HEK293 (cell line): ENCODE results near the gene LONRF2.

Experiments
- CTCF ChIA-PET: fragments of 350-600 bp; formaldehyde crosslinking; extraction: SDS; loops from one replicate; lab custom pipeline; 2021; ENCODE audit warnings: antibody characterized with exemption; lab: Yijun Ruan, JAX
- POLR2A ChIA-PET: fragments of 300-600 bp; formaldehyde crosslinking; extraction: SDS; loops from one replicate; lab custom pipeline; 2020; ENCODE audit warnings: antibody characterized with exemption, inconsistent platforms; lab: Yijun Ruan, JAX
- H3K27ac ChIP-seq: fragments of 200-500 bp; sonication (Bioruptor generic); 2 replicates; pipeline ENCODE4 v1.5.1; 2014; ENCODE audit warnings: low read depth, low read length, control low read depth, inconsistent platforms; ENCODE audit errors: extremely low read depth
- H3K36me3 ChIP-seq, 2 experiments: fragments of 200-500 bp in 1 of 2; sonication (Bioruptor generic) in 1 of 2; 1 replicate in 1 of 2; 2 replicates in 1 of 2; pipeline ENCODE4 v1.5.1; 2014 to 2017; ENCODE audit warnings: inconsistent platforms in 2 of 2, low read length in 2 of 2; ENCODE audit not compliant: control insufficient read depth in 2 of 2, insufficient read depth in 1 of 2
- H3K4me1 ChIP-seq: fragments of 200-500 bp; sonication (Bioruptor generic); 2 replicates; pipeline ENCODE4 v1.5.1; 2014; ENCODE audit warnings: mild to moderate bottlenecking, low read length, inconsistent platforms; ENCODE audit not compliant: control insufficient read depth, insufficient read depth
- H3K4me3 ChIP-seq: 2 replicates; pipeline ENCODE4 v1.5.1; 2011; ENCODE audit warnings: low read depth, mild to moderate bottlenecking, control low read depth, low read length, moderate library complexity
- H3K9me3 ChIP-seq: fragments of 200-500 bp; sonication (Bioruptor generic); 2 replicates; pipeline ENCODE4 v1.5.1; 2014; ENCODE audit warnings: low read depth, low read length, inconsistent platforms; ENCODE audit not compliant: control insufficient read depth, insufficient read depth
- BCL11B ChIP-seq: fragments of 450-650 bp; formaldehyde crosslinking; IDR thresholded peaks from 2 replicates; pipeline ENCODE4 v1.5.1; 2016; ENCODE audit warnings: low read depth, missing biosample characterization, missing genetic modification characterization
- GLI4 ChIP-seq: fragments of 450-650 bp; formaldehyde crosslinking; IDR thresholded peaks from 2 replicates; pipeline ENCODE4 v1.5.1; 2016; ENCODE audit warnings: missing biosample characterization, missing genetic modification characterization
- KLF1 ChIP-seq: fragments of 450-650 bp; formaldehyde crosslinking; IDR thresholded peaks from 2 replicates; pipeline ENCODE4 v1.5.1; 2016; ENCODE audit warnings: missing biosample characterization, missing genetic modification characterization
- ZBTB20 ChIP-seq: fragments of 450-650 bp; formaldehyde crosslinking; IDR thresholded peaks from 2 replicates; pipeline ENCODE4 v1.5.1; 2016; ENCODE audit warnings: missing biosample characterization, missing genetic modification characterization
- ZNF223 ChIP-seq: fragments of 450-650 bp; formaldehyde crosslinking; IDR thresholded peaks from 2 replicates; pipeline ENCODE4 v1.5.1; 2016; ENCODE audit warnings: missing biosample characterization, missing genetic modification characterization
- ZNF248 ChIP-seq: fragments of 450-650 bp; formaldehyde crosslinking; IDR thresholded peaks from 2 replicates; pipeline ENCODE4 v1.5.1; 2017; ENCODE audit warnings: missing biosample characterization, missing genetic modification characterization
- ZNF501 ChIP-seq: fragments of 450-650 bp; formaldehyde crosslinking; IDR thresholded peaks from 2 replicates; pipeline ENCODE4 v1.5.1; 2016; ENCODE audit warnings: missing biosample characterization, missing genetic modification characterization
- ZNF530 ChIP-seq: fragments of 450-650 bp; formaldehyde crosslinking; IDR thresholded peaks from 2 replicates; pipeline ENCODE4 v1.5.1; 2016; ENCODE audit warnings: low read depth, missing biosample characterization, missing genetic modification characterization
- ZNF624 ChIP-seq: fragments of 450-650 bp; formaldehyde crosslinking; IDR thresholded peaks from 2 replicates; pipeline ENCODE4 v1.5.1; 2017; ENCODE audit warnings: missing biosample characterization, missing genetic modification characterization
- ZNF677 ChIP-seq: fragments of 450-650 bp; IDR thresholded peaks from 2 replicates; pipeline ENCODE4 v1.5.0; 2018; ENCODE audit warnings: missing biosample characterization, mild to moderate bottlenecking, missing genetic modification characterization, moderate library complexity
- TF ChIP-seq, protein P1 (sequence below): fragments of 450-650 bp; formaldehyde crosslinking; IDR thresholded peaks from 2 replicates; pipeline ENCODE4 v1.5.1; 2016; ENCODE audit warnings: missing biosample characterization, missing genetic modification characterization
- TF ChIP-seq, protein P2 (sequence below): fragments of 450-650 bp; formaldehyde crosslinking; IDR thresholded peaks from 2 replicates; pipeline ENCODE4 v1.5.1; 2016; ENCODE audit warnings: missing biosample characterization, missing genetic modification characterization
- TF ChIP-seq, protein P3 (sequence below): fragments of 450-650 bp; formaldehyde crosslinking; IDR thresholded peaks from 2 replicates; pipeline ENCODE4 v1.5.1; 2017; ENCODE audit warnings: missing biosample characterization, missing genetic modification characterization

The LONRF2 gene

DNA sequence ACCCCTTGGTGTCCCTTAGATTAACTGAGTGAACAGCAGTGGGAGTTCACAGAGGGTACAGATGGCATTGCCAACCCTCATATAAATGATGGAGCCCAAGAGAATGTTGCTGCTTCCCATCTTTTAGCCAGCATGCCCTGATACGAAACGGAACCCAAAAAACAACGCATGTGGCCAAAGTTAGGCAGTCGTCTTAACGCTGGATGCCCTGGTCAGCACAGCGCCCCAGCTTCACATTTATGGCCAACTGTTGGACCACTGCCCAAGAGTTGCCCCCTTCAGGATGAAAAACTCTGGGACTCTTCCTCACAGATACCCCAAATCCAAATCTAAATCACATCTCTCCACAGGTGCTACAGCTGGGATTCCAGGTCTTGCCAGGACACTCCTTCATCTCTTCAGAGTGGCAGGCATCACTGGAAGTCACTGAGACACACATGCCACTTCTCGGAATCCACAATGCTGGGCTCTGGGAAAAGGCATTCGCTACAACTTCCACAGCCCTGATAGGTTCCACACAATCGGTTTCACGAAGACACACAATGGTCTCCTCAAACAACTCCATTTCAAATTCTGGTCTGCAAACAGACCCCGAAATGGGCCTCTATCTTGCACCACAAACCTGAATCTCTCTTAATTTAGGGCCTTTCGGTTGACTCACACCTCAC is 44.6 kb downstream of the LONRF2 start:
- Histone ChIP-seq H3K4me1 (no peaks in the 10 kb centered on the region), H3K36me3 (peaks cover 7 to 45% of the 10 kb centered on the region in 2 experiments; a peak in 2 of 3 replicates), H3K9me3 (no peaks in the 10 kb centered on the region), H3K27ac (no peak overlapping the region), H3K4me3 (no peak overlapping the region)
- POLR2A ChIA-PET = no interaction called here
- TF ChIP-seq ZNF677 = no peak
- no peak for TF ChIP-seq BCL11B (tag by site-specific recombination)
- no peak for TF ChIP-seq ZNF530 (tag by site-specific recombination)
- TF ChIP-seq, protein P1, sequence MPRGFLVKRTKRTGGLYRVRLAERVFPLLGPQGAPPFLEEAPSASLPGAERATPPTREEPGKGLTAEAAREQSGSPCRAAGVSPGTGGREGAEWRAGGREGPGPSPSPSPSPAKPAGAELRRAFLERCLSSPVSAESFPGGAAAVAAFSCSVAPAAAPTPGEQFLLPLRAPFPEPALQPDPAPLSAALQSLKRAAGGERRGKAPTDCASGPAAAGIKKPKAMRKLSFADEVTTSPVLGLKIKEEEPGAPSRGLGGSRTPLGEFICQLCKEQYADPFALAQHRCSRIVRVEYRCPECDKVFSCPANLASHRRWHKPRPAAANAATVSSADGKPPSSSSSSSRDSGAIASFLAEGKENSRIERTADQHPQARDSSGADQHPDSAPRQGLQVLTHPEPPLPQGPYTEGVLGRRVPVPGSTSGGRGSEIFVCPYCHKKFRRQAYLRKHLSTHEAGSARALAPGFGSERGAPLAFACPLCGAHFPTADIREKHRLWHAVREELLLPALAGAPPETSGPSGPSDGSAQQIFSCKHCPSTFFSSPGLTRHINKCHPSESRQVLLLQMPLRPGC (tag by site-specific recombination) = no peak
- no peak for TF ChIP-seq ZBTB20
- no peak for TF ChIP-seq KLF1 (tag by site-specific recombination)
- CTCF ChIA-PET = interaction anchor here (0.7 to 1.1 kb wide), 2 partner anchors 8 to 135 kb away, joined by 3 to 4 read pairs; no protein-coding TSS in a partner anchor

DNA sequence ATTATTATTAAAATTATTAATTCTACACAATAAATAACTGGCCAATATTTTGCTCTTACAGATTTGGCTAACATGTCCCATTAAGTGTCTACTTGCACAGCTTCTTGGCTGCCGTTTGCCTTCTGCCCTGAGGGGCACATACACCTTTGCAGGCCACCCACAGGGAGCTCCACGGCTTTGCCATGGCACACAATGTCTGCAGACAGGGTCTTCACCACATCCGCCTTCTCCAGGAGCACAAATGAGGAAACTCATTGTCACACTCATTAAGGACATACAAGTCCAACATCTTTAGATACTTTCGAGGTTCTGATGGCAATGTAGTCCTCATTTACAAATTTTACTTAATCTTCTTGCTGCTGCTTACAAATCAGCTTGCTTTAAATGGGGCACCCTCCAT is 45.6 kb downstream of the LONRF2 start:
- peaks cover 0 to 37% of the 10 kb centered on the region in 2 experiments; a peak in 2 of 3 replicates for H3K36me3 ChIP-seq
- H3K4me3 ChIP-seq = no peak overlapping the region
- no peaks in the 10 kb centered on the region for H3K9me3 ChIP-seq
- H3K4me1 ChIP-seq = no peaks in the 10 kb centered on the region
- no peak for TF ChIP-seq ZNF624 (tag by site-specific recombination)
- TF ChIP-seq, protein P2, sequence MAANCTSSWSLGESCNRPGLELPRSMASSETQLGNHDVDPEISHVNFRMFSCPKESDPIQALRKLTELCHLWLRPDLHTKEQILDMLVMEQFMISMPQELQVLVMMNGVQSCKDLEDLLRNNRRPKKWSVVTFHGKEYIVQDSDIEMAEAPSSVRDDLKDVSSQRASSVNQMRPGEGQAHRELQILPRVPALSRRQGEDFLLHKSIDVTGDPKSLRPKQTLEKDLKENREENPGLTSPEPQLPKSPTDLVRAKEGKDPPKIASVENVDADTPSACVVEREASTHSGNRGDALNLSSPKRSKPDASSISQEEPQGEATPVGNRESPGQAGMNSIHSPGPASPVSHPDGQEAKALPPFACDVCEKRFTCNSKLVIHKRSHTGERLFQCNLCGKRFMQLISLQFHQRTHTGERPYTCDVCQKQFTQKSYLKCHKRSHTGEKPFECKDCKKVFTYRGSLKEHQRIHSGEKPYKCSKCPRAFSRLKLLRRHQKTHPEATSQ (tag by site-specific recombination) = no peak
- ChIA-PET CTCF (interaction anchor here (0.7 to 3.3 kb wide), 4 partner anchors 9 to 165 kb away, joined by 3 to 17 read pairs (median 4); no protein-coding TSS in a partner anchor), POLR2A (no interaction called here)
- no peak overlapping the region for H3K27ac ChIP-seq

DNA sequence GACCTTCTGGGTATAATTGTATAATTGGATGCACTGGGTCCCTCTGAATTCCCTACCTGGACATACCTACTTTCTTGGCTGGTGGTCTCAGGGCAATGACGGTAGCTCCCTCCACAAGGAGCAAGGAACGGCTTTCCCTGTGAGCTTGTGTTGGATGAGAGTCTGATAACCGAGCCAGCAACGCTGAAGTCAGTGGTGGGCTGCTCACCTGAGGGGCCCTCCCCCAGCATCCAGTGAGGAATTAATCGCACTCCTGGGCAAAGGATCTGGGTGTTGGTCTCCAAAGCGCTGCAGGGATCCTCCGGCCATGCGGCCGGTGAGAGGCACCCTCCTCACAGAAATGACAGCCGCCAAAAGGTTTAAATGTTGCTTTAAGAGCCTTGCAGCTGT is 47.1 kb downstream of the LONRF2 start:
- H3K4me1 ChIP-seq = no peaks in the 10 kb centered on the region
- H3K27ac ChIP-seq = no peak overlapping the region
- POLR2A ChIA-PET = no interaction called here
- H3K9me3 ChIP-seq = no peaks in the 10 kb centered on the region
- CTCF ChIA-PET = interaction anchor here (1.0 to 3.3 kb wide), 2 partner anchors 12 to 17 kb away, joined by 3 to 17 read pairs; no protein-coding TSS in a partner anchor
- TF ChIP-seq ZNF501 = no peak
- no peak for TF ChIP-seq ZNF248 (tag by site-specific recombination)
- TF ChIP-seq, protein P3, sequence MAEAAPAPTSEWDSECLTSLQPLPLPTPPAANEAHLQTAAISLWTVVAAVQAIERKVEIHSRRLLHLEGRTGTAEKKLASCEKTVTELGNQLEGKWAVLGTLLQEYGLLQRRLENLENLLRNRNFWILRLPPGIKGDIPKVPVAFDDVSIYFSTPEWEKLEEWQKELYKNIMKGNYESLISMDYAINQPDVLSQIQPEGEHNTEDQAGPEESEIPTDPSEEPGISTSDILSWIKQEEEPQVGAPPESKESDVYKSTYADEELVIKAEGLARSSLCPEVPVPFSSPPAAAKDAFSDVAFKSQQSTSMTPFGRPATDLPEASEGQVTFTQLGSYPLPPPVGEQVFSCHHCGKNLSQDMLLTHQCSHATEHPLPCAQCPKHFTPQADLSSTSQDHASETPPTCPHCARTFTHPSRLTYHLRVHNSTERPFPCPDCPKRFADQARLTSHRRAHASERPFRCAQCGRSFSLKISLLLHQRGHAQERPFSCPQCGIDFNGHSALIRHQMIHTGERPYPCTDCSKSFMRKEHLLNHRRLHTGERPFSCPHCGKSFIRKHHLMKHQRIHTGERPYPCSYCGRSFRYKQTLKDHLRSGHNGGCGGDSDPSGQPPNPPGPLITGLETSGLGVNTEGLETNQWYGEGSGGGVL (tag by site-specific recombination) = no peak
- TF ChIP-seq GLI4 (tag by site-specific recombination) = no peak
- TF ChIP-seq ZNF223 (tag by site-specific recombination) = no peak
- peaks cover 0 to 38% of the 10 kb centered on the region in 2 experiments; a peak in 2 of 3 replicates for H3K36me3 ChIP-seq
- no peak overlapping the region for H3K4me3 ChIP-seq
